H1 (cell line): ENCODE data around the gene NR3C2. TPM values are rescaled to one million over a fixed set of nuclear protein-coding genes. Genes with fewer than 3 reads are reported as not detected.

Experiments used
- CTCF ChIA-PET: fragments of 300-600 bp; sonication (Branson Sonifier 250); formaldehyde crosslinking; loops from one replicate; lab custom pipeline; 2021; ENCODE audit not compliant: partially characterized antibody; lab: Charles Lee
- POLR2A ChIA-PET: fragments of 300-600 bp; sonication (Branson Sonifier 250); formaldehyde crosslinking; loops from one replicate; lab custom pipeline; 2021; ENCODE audit warnings: inconsistent platforms; ENCODE audit not compliant: partially characterized antibody; lab: Charles Lee
- DNase-seq, 2 experiments: peaks; one replicate each; pipeline versions ENCODE4 v3.0.0 to v3.0.0-alpha.2; 2010 to 2022; ENCODE audit warnings: low spot score in 2 of 2, low read depth in 1 of 2, mixed read lengths in 1 of 2
- FAIRE-seq: peaks from 2 replicates; lab custom pipeline; 2011; peaks lifted over from hg19 to GRCh38; lab: Jason Lieb, UNC
- H2AFZ ChIP-seq: 2 replicates; pipeline ENCODE4 v1.8.1; 2012; ENCODE audit warnings: low read length, inconsistent platforms
- H2AK5ac ChIP-seq: 2 replicates; pipeline ENCODE4 v1.6.1; 2013; ENCODE audit warnings: low read depth, low read length
- H2BK120ac ChIP-seq: replicated peaks from 2 replicates; pipeline ENCODE3; 2013; ENCODE audit warnings: low read depth, low read length, inconsistent platforms
- H2BK12ac ChIP-seq: 2 replicates; pipeline ENCODE4 v1.6.1; 2013; ENCODE audit warnings: low read depth, low read length
- H2BK15ac ChIP-seq: 2 replicates; pipeline ENCODE4 v1.6.1; 2013; ENCODE audit warnings: low read length
- H2BK20ac ChIP-seq: 2 replicates; pipeline ENCODE4 v1.6.1; 2013; ENCODE audit warnings: low read length
- H2BK5ac ChIP-seq: 2 replicates; pipeline ENCODE4 v1.6.1; 2013; ENCODE audit warnings: low read depth, low read length
- H3K14ac ChIP-seq: 2 replicates; pipeline ENCODE4 v1.6.1; 2013; ENCODE audit warnings: inconsistent platforms; ENCODE audit not compliant: insufficient read length
- H3K18ac ChIP-seq: 2 replicates; pipeline ENCODE4 v1.6.1; 2013; ENCODE audit warnings: low read length; ENCODE audit errors: extremely low read depth
- H3K23ac ChIP-seq: 2 replicates; pipeline ENCODE4 v1.6.1; 2013; ENCODE audit warnings: inconsistent platforms; ENCODE audit not compliant: insufficient read length
- H3K23me2 ChIP-seq: 2 replicates; pipeline ENCODE4 v1.6.1; 2013; ENCODE audit warnings: low read depth, low read length
- H3K27ac ChIP-seq: 2 replicates; pipeline ENCODE4 v1.6.1; 2011; ENCODE audit warnings: low read depth, low read length, inconsistent platforms
- H3K27me3 ChIP-seq, 4 experiments: replicated peaks in 1 of 4; 1 replicate in 1 of 4; 2 replicates in 3 of 4; pipeline versions ENCODE4 v1.6.1 to v1.8.1; 2011 to 2013; ENCODE audit warnings: low read length in 3 of 4, mild to moderate bottlenecking in 3 of 4, inconsistent platforms in 2 of 4, mixed read lengths in 2 of 4, moderate library complexity in 1 of 4; ENCODE audit not compliant: control insufficient read depth in 3 of 4, insufficient read depth in 3 of 4; ENCODE audit errors: extremely low read depth in 1 of 4
- H3K36me3 ChIP-seq, 4 experiments: 2 replicates each; pipeline versions ENCODE4 v1.6.1 to v1.8.1; 2011 to 2013; ENCODE audit warnings: mild to moderate bottlenecking in 4 of 4, low read length in 3 of 4, moderate library complexity in 2 of 4, control low read depth in 1 of 4, inconsistent platforms in 1 of 4; ENCODE audit not compliant: insufficient read depth in 4 of 4, control insufficient read depth in 2 of 4
- H3K4ac ChIP-seq: replicated peaks from 2 replicates; pipeline ENCODE3; 2013; ENCODE audit warnings: low read length, low read depth, mixed read lengths, inconsistent platforms; ENCODE audit not compliant: insufficient read length
- H3K4me1 ChIP-seq, 4 experiments: replicated peaks in 1 of 4; 1 replicate in 1 of 4; 2 replicates in 3 of 4; pipeline versions ENCODE4 v1.6.1 to v1.8.1; 2011 to 2013; ENCODE audit warnings: low read length in 3 of 4, inconsistent platforms in 2 of 4, mixed read lengths in 1 of 4; ENCODE audit not compliant: insufficient read depth in 4 of 4, control insufficient read depth in 3 of 4
- H3K4me2 ChIP-seq, 2 experiments: 2 replicates each; pipeline versions ENCODE4 v1.6.1 to v1.8.1; 2011 to 2013; ENCODE audit warnings: low read depth in 2 of 2, low read length in 2 of 2, control low read depth in 1 of 2, inconsistent platforms in 1 of 2, mild to moderate bottlenecking in 1 of 2; ENCODE audit not compliant: insufficient read depth in 1 of 2
- H3K4me3 ChIP-seq, 4 experiments: fragments of 200-600, 300-600 bp in 1 of 4; sonication (generic), shearing (Covaris generic), sonication (Bioruptor Twin) in 1 of 4; 2 replicates each; pipeline versions ENCODE4 v1.5.1 to v1.8.1; 2011 to 2016; ENCODE audit warnings: low read length in 4 of 4, low read depth in 3 of 4, control low read depth in 2 of 4, inconsistent platforms in 2 of 4, mild to moderate bottlenecking in 2 of 4, mixed read lengths in 1 of 4, moderate library complexity in 1 of 4; ENCODE audit not compliant: insufficient read depth in 2 of 4; ENCODE audit errors: extremely low read depth in 1 of 4
- H3K56ac ChIP-seq: replicated peaks from 2 replicates; pipeline ENCODE3; 2013; ENCODE audit warnings: low read depth, mild to moderate bottlenecking, mixed read lengths, low read length, inconsistent platforms; ENCODE audit not compliant: insufficient read length
- H3K79me1 ChIP-seq: 2 replicates; pipeline ENCODE4 v1.6.1; 2013; ENCODE audit warnings: low read depth, low read length, control low read depth
- H3K79me2 ChIP-seq, 2 experiments: 2 replicates each; pipeline versions ENCODE4 v1.6.1 to v1.8.1; 2012 to 2013; ENCODE audit warnings: low read length in 2 of 2, mild to moderate bottlenecking in 2 of 2, inconsistent platforms in 1 of 2; ENCODE audit not compliant: insufficient read depth in 2 of 2, control insufficient read depth in 1 of 2
- H3K9ac ChIP-seq, 4 experiments: replicated peaks in 1 of 4; 1 replicate in 1 of 4; 2 replicates in 3 of 4; pipeline versions ENCODE4 v1.6.1 to v1.8.1; 2011 to 2013; ENCODE audit warnings: low read depth in 3 of 4, low read length in 3 of 4, control low read depth in 2 of 4, mild to moderate bottlenecking in 2 of 4, moderate library complexity in 2 of 4, inconsistent platforms in 1 of 4; ENCODE audit errors: extremely low read depth in 1 of 4
- H3K9me3 ChIP-seq, 2 experiments: 2 replicates each; pipeline versions ENCODE4 v1.6.1 to v1.8.1; 2012 to 2013; ENCODE audit warnings: mild to moderate bottlenecking in 2 of 2, moderate library complexity in 2 of 2, control low read depth in 1 of 2, inconsistent platforms in 1 of 2, low read depth in 1 of 2, low read length in 1 of 2, mixed read lengths in 1 of 2; ENCODE audit not compliant: insufficient read depth in 2 of 2
- H4K20me1 ChIP-seq, 2 experiments: replicated peaks in 1 of 2; 2 replicates each; pipeline versions ENCODE3 to v1.8.1; 2011 to 2013; ENCODE audit warnings: inconsistent platforms in 2 of 2, low read length in 2 of 2, mild to moderate bottlenecking in 1 of 2; ENCODE audit not compliant: insufficient read depth in 2 of 2, control insufficient read depth in 1 of 2
- H4K5ac ChIP-seq: 2 replicates; pipeline ENCODE4 v1.6.1; 2013; ENCODE audit warnings: low read length, low read depth, mixed read lengths, inconsistent platforms; ENCODE audit not compliant: insufficient read length
- H4K8ac ChIP-seq: 2 replicates; pipeline ENCODE4 v1.8.0; 2013; ENCODE audit warnings: mild to moderate bottlenecking, moderate library complexity, low read length, inconsistent platforms; ENCODE audit not compliant: insufficient read depth; ENCODE audit errors: extremely low read depth
- H4K91ac ChIP-seq: replicated peaks from 2 replicates; pipeline ENCODE3; 2013; ENCODE audit warnings: low read length, mixed read lengths, inconsistent platforms; ENCODE audit not compliant: insufficient read length
- CEBPB ChIP-seq: IDR thresholded peaks from 2 replicates; pipeline ENCODE4 v1.6.1; 2012; ENCODE audit warnings: low read depth, low read length
- EP300 ChIP-seq, 2 experiments: IDR thresholded peaks; 1 replicate in 1 of 2; 2 replicates in 1 of 2; pipeline ENCODE4 v1.6.1; 2011 to 2012; ENCODE audit warnings: low read depth in 2 of 2, low read length in 2 of 2, mild to moderate bottlenecking in 2 of 2, borderline replicate concordance in 1 of 2, inconsistent platforms in 1 of 2, moderate library complexity in 1 of 2
- KDM4A ChIP-seq: IDR thresholded peaks from one replicate; pipeline ENCODE4 v1.7.1; 2012; ENCODE audit warnings: low read depth, mild to moderate bottlenecking, moderate library complexity, low read length, inconsistent platforms; ENCODE audit not compliant: severe bottlenecking
- RFX5 ChIP-seq: IDR thresholded peaks from 2 replicates; pipeline ENCODE4 v1.6.1; 2011; ENCODE audit warnings: low read depth, low read length, improper control_type of control experiment, borderline replicate concordance
- SIRT6 ChIP-seq: IDR thresholded peaks from one replicate; pipeline ENCODE4 v1.7.1; 2012; ENCODE audit warnings: low read length, inconsistent platforms
- WGBS, 2 experiments: shearing (Covaris generic) in 1 of 2; methylation state at CpG; one replicate each; pipeline versions ENCODE4 v1.1.6 to v1.1.7; 2013 to 2015; ENCODE audit warnings: low lambda C conversion rate in 2 of 2, mixed read lengths in 2 of 2, inconsistent platforms in 1 of 2, low coverage in 1 of 2, missing lambda C conversion rate in 1 of 2; ENCODE audit not compliant: insufficient replicate concordance in 2 of 2, insufficient coverage in 1 of 2, insufficient read length in 1 of 2; ENCODE audit errors: extremely low coverage in 1 of 2, missing lambda C conversion rate in 1 of 2; 5-methylcytosine and 5-hydroxymethylcytosine counted together
- polyA plus RNA-seq, 7 experiments: library from polyadenylated mRNA; depleted of rRNA in 3 of 7; stranded (reverse) in 5 of 7; unstranded in 2 of 7; fragments of >200 nt in 5 of 7; fragments of 200-250 nt in 2 of 7; gene quantifications; 1 replicate in 5 of 7; 2 replicates in 1 of 7; 4 replicates in 1 of 7; pipeline versions ENCODE4 v1.2.1 to v1.2.3, GENCODE V29; 2011 to 2013; ENCODE audit warnings: missing spikeins in 2 of 7, mixed read lengths in 2 of 7
- total RNA-seq: library from RNA; stranded (reverse); fragmentation: NEBNext Ultra II Directional; extraction: Animal tissue kit (Norgen Biotek cat#: 25700); gene quantifications from 2 replicates; pipeline ENCODE4 v1.2.1, GENCODE V29; 2021

The NR3C2 gene
- total and polyA plus RNA-seq, 2 of the 8 experiments (the other 6 are each of a cell fraction or from before 2014, with no cell fraction given), result 0.80 to 3.9 TPM

- Histone ChIP-seq H2BK5ac (no peak overlapping the region), H3K79me1 (no peaks in the 10 kb centered on the region), H3K18ac (no peak overlapping the region), H2BK120ac (no peak overlapping the region), H3K27me3 (no peaks in the 10 kb centered on the region), H2AK5ac (no peak overlapping the region), H3K79me2 (no peaks in the 10 kb centered on the region), H2AFZ (no peak overlapping the region), H3K14ac (no peak overlapping the region), H3K4me2 (no peak overlapping the region)
- TF ChIP-seq SIRT6, result no peak
- no peak for TF ChIP-seq RFX5
- no peak for TF ChIP-seq CEBPB
- no peak for TF ChIP-seq KDM4A
- no peak for TF ChIP-seq EP300 (IDR thresholded peaks at IDR 0.05; ENCODE audit: borderline replicate concordance in 1 of 2, low read depth in 2 of 2, low read length in 2 of 2)
- TF ChIP-seq, all 59 proteins: peak for 0
- H3K4me3 ChIP-seq, result no peak overlapping the region
- no peak for FAIRE-seq
- H3K9me3 ChIP-seq, result no peaks in the 10 kb centered on the region
- ChIA-PET POLR2A (no interaction called here), CTCF (no interaction called here)
- H4K91ac ChIP-seq, result no peak overlapping the region
- no peak overlapping the region for H3K9ac ChIP-seq
- DNase-seq, result no peak
- 90% methylated on average over 5 of the region's 5 CpGs; no CpG with 5 or more reads in 1 of the 2 experiments for WGBS, 2 experiments
- no peak overlapping the region for H3K23ac ChIP-seq
- H3K4ac ChIP-seq, result no peak overlapping the region
- no peaks in the 10 kb centered on the region for H3K36me3 ChIP-seq
- no peaks in the 10 kb centered on the region for H3K23me2 ChIP-seq
- H2BK15ac ChIP-seq, result no peak overlapping the region
- no peak overlapping the region for H2BK12ac ChIP-seq
- H4K20me1 ChIP-seq, result no peaks in the 10 kb centered on the region
- H3K56ac ChIP-seq, result no peak overlapping the region
- H3K27ac ChIP-seq, result no peak overlapping the region
- H4K8ac ChIP-seq, result no peak overlapping the region
- no peaks in the 10 kb centered on the region for H3K4me1 ChIP-seq
- H2BK20ac ChIP-seq, result no peak overlapping the region
- H4K5ac ChIP-seq, result no peak overlapping the region
These were observed 202.7 kb downstream of the NR3C2 start for GRCh38 chr4:148239494-148239985.
